Measurements from ENCODE around the gene ZHX3. TPM values are rescaled to one million over a fixed set of nuclear protein-coding genes. Genes with fewer than 3 reads are reported as not detected.

Gene ZHX3
- total RNA-seq, 1 donor from 2014 or later: 53.3 TPM

DNA sequence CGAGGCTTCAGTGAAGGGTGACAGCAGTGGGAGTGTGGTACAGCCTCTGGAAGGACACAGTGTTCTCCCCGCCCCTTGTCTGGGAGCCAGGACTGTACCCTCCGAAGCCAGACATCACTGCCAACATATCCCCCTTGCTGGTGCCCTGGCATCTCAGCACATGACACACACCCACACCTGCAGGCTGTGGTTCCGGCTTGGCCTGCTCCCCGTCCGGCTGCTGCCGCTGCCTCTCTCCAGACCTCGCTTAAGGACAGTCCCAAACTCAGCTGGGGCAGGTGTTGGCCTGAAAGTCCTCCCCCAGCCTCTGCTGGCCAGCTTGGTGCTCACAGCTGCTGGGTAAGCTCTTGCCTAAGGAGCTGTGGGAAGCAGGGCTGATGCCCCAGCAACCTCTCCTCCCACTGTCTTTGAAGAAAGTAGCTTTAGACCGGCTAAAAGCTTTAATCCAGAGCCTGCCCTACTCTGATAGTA, 42.0 kb upstream of the ZHX3 start:
- Histone ChIP-seq H3K4me1 (no peaks in the 10 kb centered on the region), H3K27ac (no peak overlapping the region), H3K9me3 (no peaks in the 10 kb centered on the region), H3K36me3 (peaks cover 10 to 36% of the 10 kb centered on the region in 2 donors), H3K27me3 (peaks cover 7% of the 10 kb centered on the region), H3K4me3 (no peak overlapping the region)
- TF ChIP-seq, protein P1, sequence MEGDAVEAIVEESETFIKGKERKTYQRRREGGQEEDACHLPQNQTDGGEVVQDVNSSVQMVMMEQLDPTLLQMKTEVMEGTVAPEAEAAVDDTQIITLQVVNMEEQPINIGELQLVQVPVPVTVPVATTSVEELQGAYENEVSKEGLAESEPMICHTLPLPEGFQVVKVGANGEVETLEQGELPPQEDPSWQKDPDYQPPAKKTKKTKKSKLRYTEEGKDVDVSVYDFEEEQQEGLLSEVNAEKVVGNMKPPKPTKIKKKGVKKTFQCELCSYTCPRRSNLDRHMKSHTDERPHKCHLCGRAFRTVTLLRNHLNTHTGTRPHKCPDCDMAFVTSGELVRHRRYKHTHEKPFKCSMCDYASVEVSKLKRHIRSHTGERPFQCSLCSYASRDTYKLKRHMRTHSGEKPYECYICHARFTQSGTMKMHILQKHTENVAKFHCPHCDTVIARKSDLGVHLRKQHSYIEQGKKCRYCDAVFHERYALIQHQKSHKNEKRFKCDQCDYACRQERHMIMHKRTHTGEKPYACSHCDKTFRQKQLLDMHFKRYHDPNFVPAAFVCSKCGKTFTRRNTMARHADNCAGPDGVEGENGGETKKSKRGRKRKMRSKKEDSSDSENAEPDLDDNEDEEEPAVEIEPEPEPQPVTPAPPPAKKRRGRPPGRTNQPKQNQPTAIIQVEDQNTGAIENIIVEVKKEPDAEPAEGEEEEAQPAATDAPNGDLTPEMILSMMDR (IDR thresholded peaks at IDR 0.05): no peak
- intact Hi-C loops (cut with DNase I): no loop called here
- no peak for DNase-seq (ENCODE audit: low spot score in 2 of 2)

DNA sequence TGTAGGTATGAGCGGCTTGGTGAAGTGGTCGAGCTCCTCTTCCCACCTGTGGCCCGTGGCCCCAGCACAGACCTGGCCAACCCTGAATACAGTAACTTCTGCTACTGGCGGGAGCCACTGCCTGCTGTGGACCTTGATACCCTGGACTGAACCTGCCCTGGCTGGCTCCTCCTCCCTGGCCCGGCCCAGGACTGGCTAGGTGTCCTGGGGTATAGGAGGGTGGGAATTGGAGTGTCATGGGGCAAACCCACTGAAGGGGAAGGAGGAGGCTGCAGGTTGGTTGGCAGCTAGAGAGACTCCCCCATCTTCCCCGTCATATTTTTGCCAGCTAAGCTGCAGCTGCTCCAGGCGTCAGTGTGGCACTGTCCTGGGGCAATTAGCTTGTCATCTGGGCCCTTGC, 41.2 kb upstream of the ZHX3 start:
- TF ChIP-seq, protein P1 (IDR thresholded peaks at IDR 0.05): no peak
- H3K4me3 ChIP-seq: no peak overlapping the region
- intact Hi-C loops (cut with DNase I): no loop called here
- H3K4me1 ChIP-seq: no peaks in the 10 kb centered on the region
- no peaks in the 10 kb centered on the region for H3K27me3 ChIP-seq
- H3K27ac ChIP-seq: no peak overlapping the region
- H3K9me3 ChIP-seq: no peaks in the 10 kb centered on the region
- peaks cover 10 to 36% of the 10 kb centered on the region in 2 donors for H3K36me3 ChIP-seq
- DNase-seq (ENCODE audit: low spot score in 2 of 2): no peak

DNA sequence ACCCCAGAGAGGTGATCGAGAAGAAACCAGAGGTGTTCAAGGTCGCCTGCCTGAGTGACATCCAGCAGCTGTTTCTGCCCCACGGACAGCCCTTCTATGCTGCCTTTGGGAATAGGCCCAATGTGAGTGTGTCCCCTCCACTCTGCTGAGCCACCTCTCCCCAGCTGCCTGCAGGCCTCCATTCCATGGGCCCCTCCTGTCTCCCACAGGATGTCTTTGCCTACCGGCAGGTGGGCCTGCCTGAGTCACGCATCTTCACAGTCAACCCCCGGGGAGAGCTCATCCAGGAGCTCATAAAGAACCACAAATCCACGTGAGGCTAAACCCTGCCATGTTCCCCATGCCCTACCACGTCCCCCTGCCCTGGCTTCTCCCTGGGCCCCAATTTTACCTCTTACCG, 40.7 kb upstream of the ZHX3 start:
- DNase-seq (ENCODE audit: low spot score in 2 of 2): no peak
- Histone ChIP-seq H3K27me3 (no peaks in the 10 kb centered on the region), H3K4me1 (no peaks in the 10 kb centered on the region), H3K36me3 (peaks cover 10 to 38% of the 10 kb centered on the region in 2 donors), H3K27ac (no peak overlapping the region), H3K9me3 (no peaks in the 10 kb centered on the region), H3K4me3 (no peak overlapping the region)
- intact Hi-C loops (cut with DNase I): no loop called here
- TF ChIP-seq, protein P1 (IDR thresholded peaks at IDR 0.05): no peak

DNA sequence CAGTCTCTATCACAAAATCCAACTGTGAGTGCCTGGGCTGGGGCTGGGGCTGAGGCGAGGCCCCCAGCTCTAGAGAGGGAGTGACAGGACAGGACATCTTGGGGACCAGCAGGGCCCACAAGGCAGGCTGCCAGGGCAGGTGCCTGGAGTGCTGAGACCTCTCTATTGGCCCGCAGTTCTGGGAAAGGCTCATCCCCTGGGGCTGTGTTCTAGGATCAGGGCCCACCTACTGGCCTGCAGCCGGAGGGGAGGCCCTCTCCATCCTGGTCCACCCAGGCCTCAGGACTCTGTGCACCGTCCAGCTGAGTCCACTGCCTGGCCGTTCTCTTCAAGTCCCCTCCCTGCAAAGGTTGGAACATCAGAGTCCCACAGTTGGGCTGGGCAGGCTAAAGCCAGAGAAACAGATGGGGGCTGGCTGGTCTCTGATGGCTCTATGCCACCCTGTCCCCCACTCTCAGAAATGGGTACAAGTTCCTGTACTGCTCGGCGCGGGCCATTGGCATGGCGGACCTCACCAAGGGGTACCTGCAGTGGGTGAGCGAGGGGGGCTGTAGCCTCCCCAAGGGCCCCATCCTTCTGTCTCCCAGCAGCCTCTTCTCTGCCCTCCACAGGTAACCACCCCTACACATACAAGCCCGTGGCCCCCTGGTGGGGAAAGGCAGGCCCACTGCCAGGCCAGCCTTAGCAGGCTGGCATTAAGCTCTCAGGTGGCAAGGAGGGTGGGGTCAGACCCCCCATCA, 40.1 kb upstream of the ZHX3 start:
- Histone ChIP-seq H3K36me3 (peaks cover 10 to 43% of the 10 kb centered on the region in 2 donors), H3K9me3 (no peaks in the 10 kb centered on the region), H3K4me3 (no peak overlapping the region), H3K4me1 (no peaks in the 10 kb centered on the region), H3K27ac (no peak overlapping the region), H3K27me3 (no peaks in the 10 kb centered on the region)
- intact Hi-C loops (cut with DNase I): no loop called here
- TF ChIP-seq, protein P1 (IDR thresholded peaks at IDR 0.05): no peak
- no peak for DNase-seq (ENCODE audit: low spot score in 2 of 2)

DNA sequence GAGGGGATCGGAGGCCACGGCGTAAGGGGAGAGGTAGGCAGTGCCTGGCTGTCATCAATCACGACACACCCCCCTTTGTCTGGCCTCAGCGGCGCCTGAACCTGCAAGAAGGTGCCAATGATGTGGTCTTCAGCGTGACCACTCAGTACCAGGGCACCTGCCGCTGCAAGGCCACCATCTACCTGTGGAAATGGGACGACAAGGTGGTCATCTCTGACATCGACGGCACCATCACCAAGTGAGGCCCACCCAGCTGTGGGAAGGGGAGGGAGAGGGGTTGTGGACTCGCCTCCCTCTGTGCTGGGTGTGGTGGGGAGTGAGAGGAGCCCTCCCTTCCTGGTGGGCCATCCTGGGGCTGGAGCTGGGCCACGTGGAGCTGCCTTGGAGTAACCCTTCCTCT, 39.4 kb upstream of the ZHX3 start:
- TF ChIP-seq, protein P1 (IDR thresholded peaks at IDR 0.05): no peak
- no peak overlapping the region for H3K27ac ChIP-seq
- H3K4me3 ChIP-seq: no peak overlapping the region
- no peak for DNase-seq (ENCODE audit: low spot score in 2 of 2)
- H3K4me1 ChIP-seq: no peaks in the 10 kb centered on the region
- H3K36me3 ChIP-seq: peaks cover 10 to 48% of the 10 kb centered on the region in 2 donors
- H3K27me3 ChIP-seq: no peaks in the 10 kb centered on the region
- intact Hi-C loops (cut with DNase I): no loop called here
- H3K9me3 ChIP-seq: no peaks in the 10 kb centered on the region
